Activated naive CD4-positive, alpha-beta T cell treated with anti-CD3 and anti-CD28 coated beads, Interleukin-2, amount 10 ng/mL, durations not matched to agents 5 hours and 36 hours (primary cell): Measurements from ENCODE around the gene NLK. TPM values are rescaled to one million over a fixed set of nuclear protein-coding genes. Genes with fewer than 3 reads are reported as not detected.

Experiments used
- total RNA-seq, 2 experiments: library from RNA; stranded (reverse); gene quantifications; one replicate each; pipeline ENCODE4 v1.2.3, GENCODE V29; 2021

Gene NLK
- 10 to 100 TPM; 11.0 to 12.5 TPM for total RNA-seq

GRCh38 chr17:28042657-28042720, at the start of gene NLK:
TSS of gene NLK (plus strand) at chr17:28042677. CDS start at chr17:28042874, 197 bp downstream.

Other genes starting within 250 kb of the NLK start
- gene NOS2, start 242.1 kb upstream of the NLK start, total RNA-seq, result under 1 TPM in 1 of 2 experiments, not detected in 1; 0.05 TPM
- 1 to 10 TPM; 4.8 to 5.6 TPM for gene LYRM9, start 149.3 kb upstream of the NLK start, total RNA-seq